Measurements from ENCODE around the gene NDUFA8. TPM values are rescaled to one million over a fixed set of nuclear protein-coding genes. Genes with fewer than 3 reads are reported as not detected.

The NDUFA8 gene
- total RNA-seq, 1 donor from 2014 or later, result 27.3 TPM

DNA sequence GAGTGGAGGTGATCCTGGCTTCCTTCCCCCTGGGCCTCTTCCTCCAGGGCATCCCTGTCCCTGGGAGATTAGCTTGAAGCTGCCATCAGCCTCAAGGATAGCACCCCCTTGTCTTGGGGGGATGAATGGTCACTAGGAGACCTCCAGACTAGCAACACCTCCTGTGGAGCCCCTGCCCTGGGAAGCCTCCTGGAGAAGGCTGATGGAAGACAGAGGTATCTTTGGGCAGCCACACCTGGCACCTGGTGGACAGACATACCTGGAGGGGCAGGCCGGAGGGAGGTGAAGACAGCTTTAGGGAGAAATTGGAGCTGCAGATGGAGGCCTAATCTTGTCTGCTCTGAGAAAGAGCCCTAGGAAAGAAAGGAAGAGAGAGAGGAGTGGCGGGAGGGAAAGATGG, 57.4 kb downstream of the NDUFA8 start:
- DNase-seq (ENCODE audit: low read depth in 2 of 2), result no peak

DNA sequence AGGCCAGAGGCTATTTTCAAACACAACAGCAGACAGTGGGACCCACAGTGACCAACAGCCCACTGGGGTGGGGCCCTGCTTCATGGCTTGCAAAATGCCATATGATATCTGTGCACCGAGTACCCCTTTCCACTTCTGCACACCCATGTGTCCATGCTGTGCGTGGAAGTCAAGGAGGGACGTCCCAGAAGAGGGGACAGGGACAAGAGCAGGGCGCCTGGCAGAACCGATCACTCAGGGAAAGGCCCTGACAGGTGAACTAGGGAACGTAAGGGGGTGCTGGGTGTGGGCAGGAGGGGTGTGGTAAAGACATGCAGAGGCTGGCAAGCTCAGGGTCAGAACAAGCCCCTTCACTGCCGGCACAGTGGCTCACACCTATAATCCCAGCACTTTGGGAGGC, 58.8 kb downstream of the NDUFA8 start:
- no peak for DNase-seq (ENCODE audit: low read depth in 2 of 2)

DNA sequence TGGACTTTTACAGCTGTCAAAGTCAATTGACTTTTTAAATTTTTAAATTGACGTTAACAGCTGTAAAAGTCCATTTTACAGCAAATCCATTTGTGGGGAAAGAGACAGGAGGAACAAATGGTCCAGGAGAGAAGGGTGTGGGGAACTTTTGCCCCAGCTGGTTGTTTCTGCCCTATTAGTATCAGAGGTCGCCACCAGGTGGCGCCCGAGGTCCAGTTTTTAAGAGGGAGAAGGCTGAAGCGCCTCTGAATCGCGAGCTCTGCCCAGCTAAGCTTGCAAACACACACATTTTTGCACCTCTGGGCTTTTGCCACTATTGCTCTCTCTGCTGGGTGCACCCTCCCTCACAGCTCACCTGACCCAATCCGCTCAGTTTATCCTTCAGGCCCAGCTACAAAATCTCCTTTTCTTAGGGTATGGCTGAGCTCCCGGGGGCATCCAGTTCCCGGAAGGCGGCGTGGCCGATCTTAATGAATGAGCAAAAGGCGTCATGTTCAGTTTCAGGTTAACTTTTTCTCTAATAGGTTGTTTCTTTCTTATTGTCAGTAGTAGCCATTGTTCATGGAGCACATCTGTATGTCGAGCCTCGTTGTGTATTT, 60.2 kb downstream of the NDUFA8 start:
- peak; percentile 60 to 70 for DNase-seq (ENCODE audit: low read depth in 2 of 2)

DNA sequence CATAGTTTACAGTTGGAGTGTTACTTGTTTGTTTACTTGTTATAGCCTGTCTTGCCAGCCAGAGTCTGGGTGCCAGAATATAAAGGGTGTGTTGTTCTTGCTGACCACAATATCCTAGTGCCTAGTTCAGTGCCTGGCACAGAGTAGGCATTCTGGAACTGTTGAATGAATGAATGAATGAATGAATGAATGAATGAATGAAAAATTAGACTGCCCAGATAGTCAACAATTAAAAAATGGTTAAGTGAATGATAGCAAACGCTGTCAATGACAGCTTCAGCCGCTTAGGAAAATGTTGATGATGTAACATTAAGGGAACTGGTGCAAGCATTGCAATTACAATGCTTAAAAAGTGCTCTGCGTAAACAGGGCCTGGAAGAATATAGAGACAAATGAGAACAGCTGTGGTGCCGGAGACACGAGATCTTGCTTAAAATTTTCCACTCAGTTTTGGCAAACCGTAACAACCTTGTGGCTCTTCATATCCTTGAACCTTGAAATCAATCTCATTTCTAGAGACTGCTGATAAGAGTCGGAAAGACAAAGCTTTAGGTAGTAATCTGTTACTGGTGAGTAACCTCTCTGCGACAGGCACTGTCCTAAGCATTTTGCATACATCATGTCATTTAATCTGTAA, 61.8 kb downstream of the NDUFA8 start:
- no peak for DNase-seq (ENCODE audit: low read depth in 2 of 2)

DNA sequence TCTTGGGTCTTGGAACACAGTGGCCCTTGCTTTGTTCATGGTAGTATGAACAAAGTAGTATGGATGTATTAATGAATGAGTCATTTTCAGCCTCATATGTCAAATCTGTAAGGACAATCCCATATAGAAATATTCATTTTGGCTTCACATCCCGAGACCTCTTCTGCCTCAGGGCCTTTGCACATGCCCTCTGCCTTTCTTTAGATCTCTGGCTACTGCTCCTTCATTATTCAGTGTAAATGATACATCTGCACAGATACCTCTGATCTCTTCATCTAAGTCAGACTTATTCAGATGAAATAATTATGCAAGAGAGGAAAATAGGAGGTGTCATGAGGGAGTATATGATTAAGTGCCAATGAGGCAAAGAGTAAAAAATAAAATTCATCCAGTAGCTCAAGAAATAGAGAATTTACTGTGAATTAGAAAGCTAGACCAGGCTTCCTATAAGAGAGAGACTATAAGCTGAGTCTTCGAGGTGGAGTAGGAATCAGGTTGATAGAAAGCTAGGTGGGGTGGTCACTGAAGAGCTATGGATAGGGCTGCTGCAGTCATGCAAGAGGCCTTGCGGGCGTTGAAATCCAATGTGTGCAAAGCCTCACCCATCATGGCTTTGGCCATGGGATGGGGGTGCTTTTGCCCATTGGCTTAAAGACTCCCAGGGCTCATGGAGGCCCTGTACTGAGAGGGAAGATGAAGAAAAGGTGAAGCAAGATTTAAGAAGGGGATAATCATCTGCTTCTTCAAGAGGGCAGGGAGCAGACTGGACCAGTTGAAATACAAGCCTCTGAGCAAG, 62.8 kb downstream of the NDUFA8 start:
- DNase-seq (ENCODE audit: low read depth in 2 of 2), result no peak

DNA sequence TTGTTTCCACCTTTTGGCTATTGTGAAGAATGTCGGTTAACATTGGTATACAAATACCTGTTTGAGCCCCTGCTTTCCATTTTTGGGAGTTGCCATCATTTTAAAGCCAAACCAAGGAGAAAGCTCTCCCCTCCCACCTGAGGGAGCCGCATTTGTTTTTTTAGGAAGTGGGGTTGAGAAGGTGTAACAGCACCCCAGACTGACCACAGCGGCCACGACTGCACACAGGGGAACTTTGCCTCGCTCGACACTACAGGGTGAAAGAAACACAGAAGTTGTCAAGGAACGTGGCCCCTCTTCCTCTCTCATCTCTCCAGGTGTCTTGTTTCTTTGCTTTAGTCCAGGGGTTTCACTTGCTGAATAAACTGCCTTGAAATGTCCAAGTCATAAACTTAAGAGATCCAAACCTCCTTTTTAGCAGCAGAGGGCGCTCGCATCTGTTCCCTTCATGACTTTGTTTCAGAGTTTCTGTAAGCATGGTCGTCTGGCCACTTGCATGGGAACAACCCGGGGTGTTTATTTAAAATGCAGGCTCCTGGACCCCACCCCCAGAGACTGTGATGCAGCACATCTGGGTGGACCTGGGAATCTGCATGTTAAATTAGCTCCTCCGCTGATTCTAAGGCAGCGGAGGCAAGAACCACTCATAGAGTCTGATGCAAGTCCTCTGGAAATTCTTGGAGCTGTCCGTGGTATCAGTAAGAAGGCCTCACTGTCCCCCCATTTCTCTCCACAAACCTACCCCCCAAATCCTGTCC, 64.4 kb downstream of the NDUFA8 start:
- DNase-seq (ENCODE audit: low read depth in 2 of 2), result peak; percentile 36 to 69

Other genes with a start within 250 kb of the NDUFA8 start
- 1.9 and 3.0 TPM in 2 replicates for gene TTLL11, start 66.5 kb downstream of the NDUFA8 start, total RNA-seq
- not detected in 2 replicates for gene MORN5, start 129 bp upstream of the NDUFA8 start, total RNA-seq
- 1.9 and 3.2 TPM in 2 replicates for gene LHX6, start 69.2 kb upstream of the NDUFA8 start, total RNA-seq
- 5.3 and 5.7 TPM in 2 replicates for gene RBM18, start 105.1 kb upstream of the NDUFA8 start, total RNA-seq
- gene MRRF, start 105.1 kb upstream of the NDUFA8 start, total RNA-seq, result 29.8 and 34.1 TPM in 2 replicates
- gene PTGS1, start 211.2 kb upstream of the NDUFA8 start, total RNA-seq, result 1.0 and 1.8 TPM in 2 replicates